ENCODE measurements around the gene MRPS17. TPM values are rescaled to one million over a fixed set of nuclear protein-coding genes. Genes with fewer than 3 reads are reported as not detected.

Gene MRPS17
- total RNA-seq, 4 donors from 2014 or later, result 4.4 to 10.0 (median 7.3) TPM

- DNase-seq, result no peak
- H3K4me3 ChIP-seq, result no peak overlapping the region
Observed at GRCh38 chr7:55975988-55976633, 24.4 kb downstream of the MRPS17 start.

GRCh38 chr7:55977831-55978230 lies 26.2 kb downstream of the MRPS17 start:
- TF ChIP-seq CTCF (IDR thresholded peaks at IDR 0.05) (no peak), POLR2A (IDR thresholded peaks at IDR 0.05) (no peak)
- H3K27me3 ChIP-seq, result no peaks in the 10 kb centered on the region
- no peaks in the 10 kb centered on the region for H3K9me3 ChIP-seq
- no peak overlapping the region for H3K27ac ChIP-seq
- H3K4me3 ChIP-seq, result no peak overlapping the region
- no peaks in the 10 kb centered on the region for H3K4me1 ChIP-seq
- DNase-seq, result no peak
- peaks cover 0 to 49% (median 0%) of the 10 kb centered on the region in 3 donors for H3K36me3 ChIP-seq

More at GRCh38 chr7:55975988-55976633, 24.4 kb downstream of the MRPS17 start:
- Histone ChIP-seq H3K27ac (no peak overlapping the region), H3K27me3 (no peaks in the 10 kb centered on the region), H3K36me3 (peaks cover 0 to 31% (median 0%) of the 10 kb centered on the region in 3 donors), H3K9me3 (no peaks in the 10 kb centered on the region), H3K4me1 (peaks cover 0 to 8% (median 0%) of the 10 kb centered on the region in 4 donors)
- TF ChIP-seq CTCF (IDR thresholded peaks at IDR 0.05) (no peak), POLR2A (IDR thresholded peaks at IDR 0.05) (no peak)

GRCh38 chr7:55980266-55980665 lies 28.6 kb downstream of the MRPS17 start:
- peaks cover 0 to 73% (median 0%) of the 10 kb centered on the region in 3 donors for H3K36me3 ChIP-seq
- H3K9me3 ChIP-seq, result no peaks in the 10 kb centered on the region
- DNase-seq, result no peak
- H3K4me1 ChIP-seq, result no peaks in the 10 kb centered on the region
- no peaks in the 10 kb centered on the region for H3K27me3 ChIP-seq
- TF ChIP-seq POLR2A (IDR thresholded peaks at IDR 0.05) (no peak), CTCF (IDR thresholded peaks at IDR 0.05) (no peak)
- H3K27ac ChIP-seq, result no peak overlapping the region
- no peak overlapping the region for H3K4me3 ChIP-seq

GRCh38 chr7:55983537-55983936 lies 31.9 kb downstream of the MRPS17 start:
- Histone ChIP-seq H3K36me3 (peaks cover 0 to 93% (median 0%) of the 10 kb centered on the region in 3 donors), H3K4me1 (no peaks in the 10 kb centered on the region), H3K27ac (no peak overlapping the region), H3K4me3 (no peak overlapping the region), H3K9me3 (no peaks in the 10 kb centered on the region), H3K27me3 (no peaks in the 10 kb centered on the region)
- TF ChIP-seq CTCF (IDR thresholded peaks at IDR 0.05) (no peak), POLR2A (IDR thresholded peaks at IDR 0.05) (no peak)
- DNase-seq, result no peak

GRCh38 chr7:55992346-55992745 lies 40.7 kb downstream of the MRPS17 start:
- peaks cover 0 to 69% (median 0%) of the 10 kb centered on the region in 3 donors for H3K36me3 ChIP-seq
- H3K27me3 ChIP-seq, result no peaks in the 10 kb centered on the region
- H3K4me1 ChIP-seq, result no peaks in the 10 kb centered on the region
- H3K27ac ChIP-seq, result no peak overlapping the region
- no peak for TF ChIP-seq CTCF (IDR thresholded peaks at IDR 0.05)
- TF ChIP-seq POLR2A (IDR thresholded peaks at IDR 0.05), result no peak
- no peak overlapping the region for H3K4me3 ChIP-seq
- no peaks in the 10 kb centered on the region for H3K9me3 ChIP-seq
- no peak for DNase-seq

All from Peyer's patch (tissue), 4 donors.